SK-N-SH (cell line): ENCODE data around the gene IRAK4.

ENCODE experiments used
- ELF1 ChIP-seq: IDR thresholded peaks from 2 replicates; pipeline ENCODE4 v1.4.0; 2012
- FOXJ3 ChIP-seq: sonication (generic); formaldehyde crosslinking; IDR thresholded peaks from 2 replicates; pipeline ENCODE4 v1.5.1; 2020; ENCODE audit warnings: mild to moderate bottlenecking, missing genetic modification reagents
- FOXM1 ChIP-seq: IDR thresholded peaks from 2 replicates; pipeline ENCODE4 v1.4.0; 2012; ENCODE audit warnings: low read depth, mild to moderate bottlenecking
- GABPA ChIP-seq: IDR thresholded peaks from 2 replicates; pipeline ENCODE4 v1.4.0; 2012; ENCODE audit warnings: low read depth, mild to moderate bottlenecking
- MEF2A ChIP-seq: IDR thresholded peaks from 2 replicates; pipeline ENCODE4 v1.4.0; 2012; ENCODE audit warnings: low read depth, borderline replicate concordance
- MXI1 ChIP-seq: IDR thresholded peaks from 2 replicates; pipeline ENCODE4 v1.6.1; 2012; ENCODE audit warnings: mild to moderate bottlenecking, low read depth, low read length, improper control_type of control experiment
- PBX3 ChIP-seq: IDR thresholded peaks from 2 replicates; pipeline ENCODE4; 2012
- POLR2AphosphoS5 ChIP-seq: IDR thresholded peaks from 2 replicates; pipeline ENCODE4 v1.6.1; 2012; ENCODE audit warnings: low read depth, low read length
- RFX5 ChIP-seq: IDR thresholded peaks from 2 replicates; pipeline ENCODE4 v1.6.1; 2012; ENCODE audit warnings: mild to moderate bottlenecking, improper control_type of control experiment, low read length
- TCF12 ChIP-seq: IDR thresholded peaks from 2 replicates; pipeline ENCODE4 v1.4.0; 2012
- USF2 ChIP-seq: fragments of 150-350 bp; IDR thresholded peaks from 2 replicates; pipeline ENCODE4 v1.6.1; 2017; ENCODE audit warnings: antibody characterized with exemption, low read length, low read depth, borderline replicate concordance
- TF ChIP-seq, protein P1 (sequence below): fragments of 200-600 bp; sonication (generic); IDR thresholded peaks from 2 replicates; pipeline ENCODE4 v1.6.1; 2017; ENCODE audit warnings: antibody characterized with exemption, mild to moderate bottlenecking, moderate library complexity

- TF ChIP-seq MEF2A = no peak
- TF ChIP-seq, protein P1, sequence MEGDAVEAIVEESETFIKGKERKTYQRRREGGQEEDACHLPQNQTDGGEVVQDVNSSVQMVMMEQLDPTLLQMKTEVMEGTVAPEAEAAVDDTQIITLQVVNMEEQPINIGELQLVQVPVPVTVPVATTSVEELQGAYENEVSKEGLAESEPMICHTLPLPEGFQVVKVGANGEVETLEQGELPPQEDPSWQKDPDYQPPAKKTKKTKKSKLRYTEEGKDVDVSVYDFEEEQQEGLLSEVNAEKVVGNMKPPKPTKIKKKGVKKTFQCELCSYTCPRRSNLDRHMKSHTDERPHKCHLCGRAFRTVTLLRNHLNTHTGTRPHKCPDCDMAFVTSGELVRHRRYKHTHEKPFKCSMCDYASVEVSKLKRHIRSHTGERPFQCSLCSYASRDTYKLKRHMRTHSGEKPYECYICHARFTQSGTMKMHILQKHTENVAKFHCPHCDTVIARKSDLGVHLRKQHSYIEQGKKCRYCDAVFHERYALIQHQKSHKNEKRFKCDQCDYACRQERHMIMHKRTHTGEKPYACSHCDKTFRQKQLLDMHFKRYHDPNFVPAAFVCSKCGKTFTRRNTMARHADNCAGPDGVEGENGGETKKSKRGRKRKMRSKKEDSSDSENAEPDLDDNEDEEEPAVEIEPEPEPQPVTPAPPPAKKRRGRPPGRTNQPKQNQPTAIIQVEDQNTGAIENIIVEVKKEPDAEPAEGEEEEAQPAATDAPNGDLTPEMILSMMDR = no peak
- TF ChIP-seq RFX5 = no peak
- no peak for TF ChIP-seq TCF12
- TF ChIP-seq USF2 = no peak
- no peak for TF ChIP-seq FOXJ3
- no peak for TF ChIP-seq PBX3
- TF ChIP-seq MXI1 = no peak
- no peak for TF ChIP-seq POLR2AphosphoS5
- TF ChIP-seq ELF1 = no peak
- TF ChIP-seq FOXM1 = no peak
- no peak for TF ChIP-seq GABPA
Observed at GRCh38 chr12:43832463-43833168, 73.9 kb downstream of the IRAK4 start.
